ENCODE data around the gene ETV7. TPM values are rescaled to one million over a fixed set of nuclear protein-coding genes. Genes with fewer than 3 reads are reported as not detected.

Gene ETV7
- total RNA-seq, 1 donor from 2014 or later = 5.2 TPM

GRCh38 chr6:36327226-36327918 is 60.1 kb downstream of the ETV7 start:
- Histone ChIP-seq H3K27ac (no peak overlapping the region), H3K9me3 (no peaks in the 10 kb centered on the region), H3K4me1 (no peaks in the 10 kb centered on the region), H3K27me3 (ENCODE audit: low read depth) (no peaks in the 10 kb centered on the region), H3K36me3 (no peaks in the 10 kb centered on the region), H3K4me3 (no peak overlapping the region)
- TF ChIP-seq CTCF (IDR thresholded peaks at IDR 0.05) = no peak
- no peak for DNase-seq
- ATAC-seq = no peak
- intact Hi-C loops (cut with DNase I) = no loop called here

GRCh38 chr6:36326356-36326995 is 61.0 kb downstream of the ETV7 start:
- DNase-seq (no peak), ATAC-seq (peak; percentile 41 to 47)
- H3K9me3 ChIP-seq = no peaks in the 10 kb centered on the region
- no peak overlapping the region for H3K27ac ChIP-seq
- TF ChIP-seq CTCF (IDR thresholded peaks at IDR 0.05) = no peak
- no peaks in the 10 kb centered on the region for H3K27me3 ChIP-seq (ENCODE audit: low read depth)
- H3K4me1 ChIP-seq = no peaks in the 10 kb centered on the region
- H3K4me3 ChIP-seq = no peak overlapping the region
- no peaks in the 10 kb centered on the region for H3K36me3 ChIP-seq
- intact Hi-C loops (cut with DNase I) = no loop called here

GRCh38 chr6:36324715-36325114 is 62.8 kb downstream of the ETV7 start:
- ATAC-seq (no peak), DNase-seq (no peak)
- no peaks in the 10 kb centered on the region for H3K36me3 ChIP-seq
- intact Hi-C loops (cut with DNase I) = no loop called here
- no peaks in the 10 kb centered on the region for H3K9me3 ChIP-seq
- no peak for TF ChIP-seq CTCF (IDR thresholded peaks at IDR 0.05)
- H3K4me1 ChIP-seq = no peaks in the 10 kb centered on the region
- no peaks in the 10 kb centered on the region for H3K27me3 ChIP-seq (ENCODE audit: low read depth)
- no peak overlapping the region for H3K4me3 ChIP-seq
- H3K27ac ChIP-seq = no peak overlapping the region

GRCh38 chr6:36324191-36324590 is 63.3 kb downstream of the ETV7 start:
- Histone ChIP-seq H3K36me3 (no peaks in the 10 kb centered on the region), H3K27me3 (ENCODE audit: low read depth) (no peaks in the 10 kb centered on the region), H3K9me3 (no peaks in the 10 kb centered on the region), H3K4me3 (no peak overlapping the region), H3K27ac (no peak overlapping the region), H3K4me1 (no peaks in the 10 kb centered on the region)
- ATAC-seq = no peak
- intact Hi-C loops (cut with DNase I) = no loop called here
- TF ChIP-seq CTCF (IDR thresholded peaks at IDR 0.05) = no peak
- no peak for DNase-seq

GRCh38 chr6:36323062-36323461 is 64.4 kb downstream of the ETV7 start:
- no peak for DNase-seq
- Histone ChIP-seq H3K9me3 (no peaks in the 10 kb centered on the region), H3K27ac (no peak overlapping the region), H3K4me1 (no peaks in the 10 kb centered on the region), H3K4me3 (no peak overlapping the region), H3K27me3 (ENCODE audit: low read depth) (no peaks in the 10 kb centered on the region), H3K36me3 (no peaks in the 10 kb centered on the region)
- no peak for ATAC-seq
- no peak for TF ChIP-seq CTCF (IDR thresholded peaks at IDR 0.05)
- intact Hi-C loops (cut with DNase I) = no loop called here
